HG03196 (cell line): Measurements from ENCODE around the gene HAPSTR1.

ENCODE experiments used
- ATAC-seq: cut with Tn5 transposase; IDR thresholded peaks from one replicate; pipeline ENCODE4 v1.9.1; 2021; ENCODE audit not compliant: unreplicated experiment

The HAPSTR1 gene

GRCh38 chr16:9095656-9096397 is 4.4 kb downstream of the HAPSTR1 start:
- no peak for ATAC-seq

DNA sequence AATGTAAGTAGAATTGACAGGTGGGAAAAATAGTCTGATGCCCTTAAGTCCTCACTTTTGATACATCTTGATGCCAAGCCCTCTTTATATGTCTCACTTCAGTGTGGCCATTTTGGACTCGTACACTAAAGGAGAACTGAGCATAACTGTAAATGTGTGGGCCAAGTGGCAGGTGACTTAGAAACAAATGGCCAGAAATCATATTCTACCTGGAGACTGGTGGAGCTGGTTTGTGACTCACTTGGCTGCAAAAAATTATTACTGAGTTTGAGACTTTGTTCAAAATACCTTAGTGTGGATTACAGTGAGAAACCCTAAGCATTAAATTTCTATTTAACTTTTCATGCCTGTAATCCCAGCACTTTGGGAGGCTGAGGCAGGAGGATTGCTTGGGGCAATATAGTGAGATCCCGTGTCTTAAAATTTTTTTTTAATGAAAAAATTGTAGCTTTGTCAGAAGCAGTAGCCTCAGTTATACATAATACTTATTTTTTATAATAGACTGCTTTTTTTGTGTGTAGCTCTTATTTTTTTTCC is 5.0 kb downstream of the HAPSTR1 start:
- ATAC-seq, result no peak

DNA sequence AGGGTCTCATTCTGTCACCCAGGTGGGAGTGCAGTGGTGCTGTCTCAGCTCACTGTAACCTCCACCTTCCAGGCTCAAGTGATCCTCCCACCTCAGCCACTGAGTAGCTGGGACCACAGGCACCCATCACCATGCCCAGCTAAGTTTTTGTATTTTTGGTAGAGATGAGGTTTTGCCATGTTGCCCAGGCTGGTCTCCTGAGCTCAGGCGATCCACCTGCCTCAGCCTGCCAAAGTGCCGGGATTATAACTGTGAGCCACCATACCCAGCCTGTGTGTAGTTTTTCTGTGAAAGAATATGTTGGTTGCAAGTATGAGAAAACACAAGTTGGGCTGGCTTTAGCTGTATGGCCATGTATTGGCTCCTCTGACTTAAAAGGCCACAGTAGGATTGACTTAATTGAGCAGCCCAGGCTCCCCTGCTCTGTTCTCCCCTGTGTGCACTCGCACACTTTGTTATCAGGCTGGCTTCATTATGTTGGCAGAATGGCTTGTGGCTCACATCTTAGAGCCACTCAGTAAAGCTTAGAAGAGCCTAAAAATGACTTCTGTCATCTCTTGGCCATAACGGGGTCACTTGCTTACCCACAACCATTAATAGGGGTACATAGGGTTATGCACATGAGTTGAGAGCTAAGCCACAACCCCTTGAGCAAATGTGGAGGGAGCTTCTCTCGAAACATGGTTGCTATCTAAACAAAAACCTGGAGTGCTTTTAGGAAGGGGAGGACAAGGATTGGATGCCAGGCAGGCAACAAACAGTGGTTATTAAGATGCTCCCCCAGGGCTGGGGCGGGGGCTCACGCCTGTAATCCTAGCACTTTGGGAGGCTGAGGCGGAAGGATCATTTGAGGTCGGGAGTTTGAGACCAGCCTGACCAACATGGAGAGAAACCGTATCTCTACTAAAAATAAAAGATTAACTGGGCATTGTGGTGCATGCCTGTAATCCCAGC is 6.1 kb downstream of the HAPSTR1 start:
- ATAC-seq, result no peak

GRCh38 chr16:9098377-9099090 is 7.1 kb downstream of the HAPSTR1 start:
- no peak for ATAC-seq

GRCh38 chr16:9099131-9099625 is 7.7 kb downstream of the HAPSTR1 start:
- ATAC-seq, result no peak

GRCh38 chr16:9102379-9102778 is 10.9 kb downstream of the HAPSTR1 start:
- ATAC-seq, result no peak

DNA sequence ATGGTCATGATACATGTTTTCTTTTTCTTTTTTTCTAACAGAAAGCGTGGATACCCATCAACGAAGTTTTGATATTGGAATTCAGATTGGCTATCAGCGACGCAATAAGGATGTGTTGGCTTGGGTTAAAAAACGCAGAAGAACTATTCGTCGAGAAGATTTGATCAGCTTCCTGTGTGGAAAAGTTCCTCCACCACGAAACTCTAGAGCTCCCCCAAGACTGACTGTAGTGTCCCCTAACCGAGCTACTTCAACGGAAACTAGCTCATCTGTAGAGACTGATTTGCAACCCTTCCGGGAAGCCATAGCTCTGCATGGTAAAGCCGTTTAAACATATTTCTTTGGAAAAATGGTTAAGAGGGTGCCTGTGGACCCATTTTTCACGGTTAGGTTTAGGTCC is 11.5 kb downstream of the HAPSTR1 start:
- ATAC-seq, result no peak

- ATAC-seq, result no peak
Observed at GRCh38 chr16:9103546-9103945, 12.1 kb downstream of the HAPSTR1 start.

DNA sequence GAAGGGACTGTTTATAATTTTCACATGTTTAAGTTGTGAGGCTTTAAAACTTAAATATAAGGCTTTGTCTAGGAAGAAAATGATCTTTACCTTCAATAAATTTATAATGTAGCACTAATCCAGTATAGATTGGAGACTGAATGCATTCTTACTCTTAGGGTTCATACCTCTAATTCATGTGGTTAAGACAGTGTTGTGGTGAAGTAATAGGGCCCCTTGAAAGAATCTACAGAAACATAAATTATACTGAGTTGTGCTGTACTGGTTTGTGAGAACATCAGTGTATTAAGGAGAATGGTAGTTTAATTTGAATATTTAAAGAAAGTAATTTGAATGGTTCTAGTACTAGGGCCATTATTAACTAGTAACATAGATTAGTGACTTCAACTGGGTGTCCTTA is 13.7 kb downstream of the HAPSTR1 start:
- ATAC-seq, result no peak

GRCh38 chr16:9107025-9107970 is 15.9 kb downstream of the HAPSTR1 start:
- no peak for ATAC-seq

DNA sequence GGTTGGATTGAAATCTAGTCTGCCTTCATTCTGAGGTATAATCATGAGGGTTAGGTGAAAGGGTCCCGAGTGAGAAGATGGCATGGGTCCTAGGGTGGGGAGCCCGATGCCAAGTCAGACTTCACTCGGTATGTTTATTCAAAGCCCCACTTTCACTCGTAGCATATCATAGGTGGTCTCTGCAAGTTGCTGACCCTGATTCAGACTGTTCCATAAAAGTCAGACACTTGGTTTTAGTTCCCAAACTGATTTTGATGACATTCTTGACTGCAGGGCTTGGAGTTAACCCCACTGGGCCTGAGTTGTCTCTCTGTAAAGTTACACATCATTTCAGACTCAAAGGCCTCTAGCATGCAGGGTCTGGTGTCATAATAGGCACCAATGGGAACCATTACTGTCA is 17.8 kb downstream of the HAPSTR1 start:
- no peak for ATAC-seq

DNA sequence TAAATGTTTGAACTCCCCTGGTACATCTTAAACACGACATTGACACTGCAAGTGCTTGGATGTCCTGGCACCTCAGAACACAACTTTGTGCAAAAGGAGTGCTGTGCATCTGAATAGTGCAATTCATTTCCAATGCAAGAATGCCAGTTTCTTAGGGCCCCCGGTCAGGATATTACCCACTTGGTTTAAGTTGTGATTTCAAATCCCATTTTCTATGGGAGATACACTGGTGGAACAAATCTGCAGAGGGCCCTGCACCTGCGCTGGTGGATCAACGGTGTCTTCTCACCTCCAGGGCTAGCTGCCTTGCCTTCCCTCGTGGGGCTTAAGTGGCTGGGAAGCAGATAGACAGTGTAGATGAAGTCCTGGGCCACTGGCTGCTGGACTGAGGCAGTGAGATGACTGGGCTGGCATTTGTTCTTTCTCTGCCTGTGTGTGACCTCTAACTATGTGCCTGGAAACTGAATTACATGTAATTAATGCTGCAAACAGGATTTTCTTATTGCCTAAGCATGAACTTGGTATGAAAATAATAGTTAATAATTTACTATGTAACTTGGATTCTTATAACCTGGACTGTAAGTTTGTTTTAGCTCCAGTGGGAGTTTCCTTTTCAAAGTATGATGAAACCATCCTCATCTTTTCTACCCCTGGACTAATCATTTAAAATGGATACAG is 20.9 kb downstream of the HAPSTR1 start:
- no peak for ATAC-seq

DNA sequence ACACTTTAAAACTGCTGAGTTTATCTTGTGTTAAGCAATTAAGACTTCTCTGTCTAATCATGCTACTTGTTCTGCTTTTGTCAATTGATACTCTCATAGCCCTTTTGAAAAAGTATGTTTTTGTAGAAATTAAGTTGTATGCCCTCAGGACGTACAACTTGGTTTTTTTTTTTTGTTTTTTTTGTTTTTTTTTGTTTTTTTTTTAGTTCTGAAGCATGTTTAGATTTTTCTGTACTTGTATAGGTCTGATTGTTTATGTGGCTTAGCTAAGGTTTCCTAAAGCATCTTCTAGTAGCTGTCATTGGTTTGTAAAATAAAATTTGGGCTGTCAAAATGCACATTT is 21.4 kb downstream of the HAPSTR1 start:
- no peak for ATAC-seq

- no peak for ATAC-seq
Observed at GRCh38 chr16:9113707-9114106, 22.3 kb downstream of the HAPSTR1 start.

GRCh38 chr16:9114112-9114511 is 22.7 kb downstream of the HAPSTR1 start:
- no peak for ATAC-seq

- no peak for ATAC-seq
Observed at GRCh38 chr16:9114842-9115241, 23.4 kb downstream of the HAPSTR1 start.

DNA sequence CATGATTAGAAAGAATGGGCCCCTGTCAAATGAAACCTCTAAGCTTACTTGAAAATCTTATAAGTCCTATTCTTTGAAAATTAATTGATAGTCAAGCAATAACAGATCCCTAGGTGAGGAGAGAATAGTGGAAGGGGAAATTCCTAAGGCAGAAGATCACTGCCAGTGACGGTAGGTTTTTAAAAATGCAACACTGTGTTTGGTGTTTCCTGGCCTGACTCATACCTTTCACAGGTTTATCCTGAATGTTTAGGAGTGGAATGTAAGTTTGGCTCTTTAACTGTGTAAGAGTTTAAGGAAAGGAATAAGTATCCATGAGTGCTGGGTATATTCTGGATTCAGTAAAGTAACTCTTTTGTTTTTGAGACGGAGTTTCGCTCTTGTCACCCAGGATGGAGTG is 23.8 kb downstream of the HAPSTR1 start:
- ATAC-seq, result no peak

DNA sequence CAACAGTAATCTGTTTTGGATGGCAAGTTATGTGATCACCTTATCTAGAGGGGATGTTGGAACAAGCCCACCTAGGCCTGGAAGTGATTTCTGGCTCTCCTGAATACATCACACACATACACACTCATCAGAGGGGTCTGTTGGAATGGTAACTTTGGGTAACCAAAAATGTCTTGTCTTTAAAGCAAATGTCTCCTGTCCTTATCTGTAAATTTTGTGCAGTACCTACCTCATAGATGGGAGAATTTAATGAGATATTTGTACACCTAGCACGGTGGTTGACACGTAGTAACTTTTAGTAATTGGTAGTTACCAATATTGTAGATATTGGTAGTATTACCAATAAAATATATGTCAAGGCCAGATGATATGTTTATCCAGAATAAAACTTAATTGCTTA is 24.7 kb downstream of the HAPSTR1 start:
- ATAC-seq, result no peak

- ATAC-seq, result no peak
Observed at GRCh38 chr16:9118170-9118569, 26.7 kb downstream of the HAPSTR1 start.

DNA sequence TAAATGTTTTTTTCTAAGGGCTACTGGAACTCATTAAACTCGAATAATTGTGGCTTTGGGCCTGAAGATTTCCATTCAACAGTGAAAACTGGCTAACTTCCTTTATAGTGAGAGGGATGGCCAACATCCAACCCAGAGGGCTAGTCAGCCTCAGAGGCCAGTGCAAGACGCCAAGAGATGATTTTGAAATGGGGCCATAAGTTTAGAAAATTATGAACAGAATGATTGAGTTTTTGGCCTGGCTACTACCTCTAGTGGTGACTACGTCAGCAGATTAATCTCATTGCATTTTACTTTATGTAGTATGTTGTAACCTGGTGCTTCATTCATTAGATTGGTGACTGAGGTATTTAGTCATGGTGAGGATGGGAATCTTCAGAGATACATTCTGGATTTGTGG is 28.4 kb downstream of the HAPSTR1 start:
- ATAC-seq, result no peak
